CD4-positive, alpha-beta T cell treated with Interleukin-6 at 100 ng/mL for 8 hours (primary cell): ENCODE data around the gene PLCB4.

Experiments
- DNase-seq: peaks from one replicate; pipeline ENCODE4 v3.0.0-alpha.2; 2020; ENCODE audit warnings: mixed read lengths, low spot score

PLCB4 gene

GRCh38 chr20:9402546-9402945, 333.7 kb downstream of the PLCB4 start:
- no peak for DNase-seq

DNA sequence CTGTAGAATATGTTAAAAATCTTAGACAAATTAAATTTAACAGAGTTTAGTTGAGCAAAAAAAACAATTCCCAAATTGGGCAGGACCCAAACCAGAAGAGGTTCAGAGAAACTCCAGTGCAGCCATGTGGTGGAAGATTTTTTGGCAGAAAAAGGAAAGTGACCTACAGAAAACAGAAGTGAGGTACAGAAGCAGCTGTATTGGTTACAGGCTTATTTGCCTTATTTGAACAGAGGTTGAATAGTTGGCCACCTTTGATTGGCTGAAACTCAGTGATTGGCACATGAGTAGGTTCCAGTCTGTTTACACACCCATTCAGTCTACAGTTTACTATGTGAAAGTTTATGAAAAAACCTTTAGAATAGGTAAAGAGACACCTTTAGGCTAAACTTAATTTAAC, 334.6 kb downstream of the PLCB4 start:
- DNase-seq = no peak

DNA sequence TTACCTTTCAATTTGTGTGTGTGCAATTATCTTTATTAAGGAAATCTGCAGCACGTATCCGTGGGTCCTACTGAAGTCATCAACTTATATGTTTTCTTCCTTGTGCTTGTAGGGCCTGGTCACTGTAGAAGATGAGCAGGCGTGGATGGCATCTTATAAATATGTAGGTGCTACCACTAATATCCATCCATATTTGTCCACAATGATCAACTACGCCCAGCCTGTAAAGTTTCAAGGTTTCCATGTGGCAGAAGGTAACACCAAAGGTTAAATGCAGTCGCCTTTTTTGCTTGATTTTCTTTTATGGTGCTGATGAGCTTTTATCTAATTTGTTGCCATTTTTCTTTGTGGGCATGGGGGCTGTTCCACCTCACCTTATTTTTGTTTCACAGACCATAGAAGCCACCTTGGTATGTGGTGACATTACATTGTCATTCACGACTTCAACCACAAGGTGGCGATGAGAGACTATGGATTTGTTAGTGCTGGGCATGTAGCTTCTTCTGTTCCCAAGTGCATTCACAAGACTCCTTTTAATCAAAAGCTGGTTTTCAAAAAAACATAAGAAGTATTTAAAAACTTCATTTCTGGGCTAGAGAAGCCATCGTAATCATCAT, 339.0 kb downstream of the PLCB4 start:
- DNase-seq = peak; percentile 3

- no peak for DNase-seq
Measured at GRCh38 chr20:9408422-9409300, 339.8 kb downstream of the PLCB4 start.

DNA sequence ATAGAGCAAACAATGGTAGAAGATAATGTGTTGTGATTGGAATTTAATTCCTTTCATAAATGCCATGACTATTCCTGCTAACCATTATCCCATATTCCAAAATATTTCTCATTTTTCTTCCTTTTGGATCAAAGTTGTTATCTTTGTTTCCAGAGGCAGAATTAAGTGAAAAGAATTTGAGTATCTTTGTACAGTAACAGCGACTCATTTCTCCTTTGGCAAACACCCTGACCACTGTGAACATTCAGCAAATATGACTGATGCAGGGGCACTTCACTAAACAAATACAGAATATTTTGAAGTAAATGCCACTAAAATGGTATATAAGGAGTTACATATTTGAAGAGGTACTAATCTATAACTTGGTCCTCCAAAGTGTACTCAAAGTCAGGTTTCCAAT, 340.5 kb downstream of the PLCB4 start:
- DNase-seq = no peak

DNA sequence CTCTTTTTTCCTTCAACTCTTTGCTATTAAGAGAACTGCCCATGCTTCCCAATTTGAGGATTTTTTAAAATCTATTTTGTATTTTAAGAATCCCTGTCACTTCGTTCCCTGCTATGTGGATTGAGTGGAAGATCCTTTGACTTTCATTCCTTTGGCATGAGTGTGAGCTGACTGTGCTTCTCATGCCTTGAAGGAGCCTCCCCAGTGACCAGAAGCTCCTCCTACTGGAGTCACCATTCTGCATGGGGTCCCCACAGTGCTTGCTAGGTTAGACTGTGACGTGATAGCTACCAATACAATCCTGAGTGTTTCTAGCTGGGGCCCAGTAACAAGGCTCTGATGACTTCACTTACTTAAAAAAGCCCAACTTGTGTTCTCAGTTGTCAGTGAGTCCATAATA, 341.1 kb downstream of the PLCB4 start:
- no peak for DNase-seq

DNA sequence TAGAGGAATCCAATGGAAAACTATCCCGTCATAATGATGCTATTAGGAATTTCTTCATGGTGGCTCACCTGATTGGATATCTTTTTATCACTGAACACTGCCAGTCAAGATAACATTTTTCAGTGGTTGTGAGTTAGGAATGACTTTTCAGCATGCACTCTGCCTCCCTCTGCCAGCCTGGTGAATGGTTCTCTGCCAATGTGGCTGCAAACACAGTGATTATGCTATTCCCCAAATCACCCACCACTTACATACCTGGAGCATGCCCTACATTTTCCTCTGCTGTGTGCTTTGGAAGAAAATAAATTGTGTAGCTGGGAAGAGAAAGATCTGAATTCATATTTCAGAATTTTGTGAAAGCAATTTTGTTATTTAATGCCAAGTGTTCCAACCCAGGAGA, 342.9 kb downstream of the PLCB4 start:
- no peak for DNase-seq

DNA sequence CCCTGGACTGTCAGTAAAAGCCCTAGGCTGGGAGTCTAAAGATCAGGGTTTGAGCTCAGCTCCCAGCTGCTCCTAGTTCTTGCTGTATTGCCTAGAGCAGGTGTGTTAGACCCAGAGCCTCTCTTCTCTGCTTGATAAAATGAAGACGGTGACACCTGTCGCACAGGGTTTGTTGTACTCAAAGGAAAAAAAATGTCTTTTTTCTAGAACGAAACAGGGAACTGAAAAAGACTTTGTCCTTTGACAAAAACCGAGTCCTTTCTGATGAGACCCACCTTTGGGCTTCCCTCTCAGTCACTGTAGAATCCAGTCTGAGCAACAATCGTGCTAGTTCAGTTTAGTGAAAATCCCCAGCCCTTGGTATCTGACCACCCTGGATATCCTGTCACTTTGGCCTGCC, 343.4 kb downstream of the PLCB4 start:
- no peak for DNase-seq

DNA sequence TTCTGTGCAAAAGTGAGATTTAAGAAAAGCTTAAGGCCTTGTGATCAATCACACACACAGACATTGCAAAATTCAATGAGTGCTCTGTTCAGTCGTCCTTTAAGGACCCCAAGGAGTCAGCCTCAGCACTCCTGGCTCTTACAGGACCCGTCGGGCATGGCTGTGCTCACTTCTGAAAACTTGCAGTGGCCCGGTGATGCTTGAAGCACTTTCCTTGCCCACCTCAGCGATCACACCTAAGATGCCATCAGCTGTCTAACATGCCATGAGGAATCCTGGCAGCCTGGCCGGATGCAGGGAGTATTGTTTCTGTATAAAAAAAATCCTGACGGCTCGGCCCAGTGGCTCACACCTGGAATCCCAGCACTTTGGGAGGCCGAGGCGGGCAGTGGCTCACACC, 344.1 kb downstream of the PLCB4 start:
- no peak for DNase-seq

DNA sequence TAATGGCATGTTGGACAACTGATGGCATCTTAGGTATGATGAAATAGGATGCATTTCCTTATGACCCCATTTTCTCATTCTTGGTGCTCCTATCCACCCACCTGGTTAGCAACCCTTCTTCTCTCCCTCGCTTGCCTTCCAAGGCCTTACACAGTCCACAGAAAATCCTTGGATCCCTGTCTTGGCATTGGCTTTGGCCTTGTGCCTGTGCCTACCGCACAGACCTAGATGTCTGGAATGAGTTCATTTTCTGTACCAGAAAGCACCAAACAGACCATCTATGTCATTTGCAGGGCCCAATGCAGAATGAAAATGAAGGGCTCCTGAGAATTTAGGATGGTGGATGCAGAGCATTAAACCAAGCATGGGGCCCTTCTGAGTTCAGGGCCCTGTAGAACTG, 346.5 kb downstream of the PLCB4 start:
- no peak for DNase-seq

- DNase-seq = no peak
Measured at GRCh38 chr20:9416421-9416820, 347.5 kb downstream of the PLCB4 start.

GRCh38 chr20:9417665-9418064, 348.8 kb downstream of the PLCB4 start:
- DNase-seq = no peak

DNA sequence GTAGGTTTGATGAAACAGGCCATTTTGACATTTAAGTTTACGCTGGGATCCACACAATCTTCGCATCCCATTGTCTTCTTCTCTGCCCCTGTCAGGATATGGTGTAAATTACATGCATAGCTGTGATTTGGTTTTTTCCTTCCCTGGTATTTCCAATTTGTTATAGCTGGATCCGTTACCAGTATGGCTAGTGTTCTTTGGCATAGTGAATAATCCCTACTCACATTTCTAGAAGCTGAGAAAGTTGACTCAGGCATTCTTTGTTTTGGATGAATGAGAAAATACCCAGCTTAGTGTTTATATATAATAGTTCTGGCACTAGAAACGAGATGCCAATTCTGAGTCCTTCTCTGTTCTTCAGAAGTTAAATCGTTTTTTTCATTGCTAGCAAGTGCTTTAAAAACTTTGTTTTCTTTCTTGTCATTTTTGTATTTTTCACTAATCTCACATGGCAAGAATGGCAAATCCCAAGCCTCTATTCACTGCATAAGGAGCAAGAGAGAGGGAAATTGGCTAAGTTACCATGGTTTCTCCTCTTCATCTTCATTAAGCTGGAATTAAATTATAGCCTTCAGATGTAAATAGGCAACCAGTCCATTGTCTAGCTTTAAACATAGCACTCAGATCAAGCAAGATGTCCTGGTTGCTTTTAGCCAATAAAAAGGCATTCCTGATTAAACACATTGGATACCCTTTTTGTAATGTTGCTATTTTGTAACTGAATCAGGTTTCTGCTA, 353.6 kb downstream of the PLCB4 start:
- DNase-seq = no peak

DNA sequence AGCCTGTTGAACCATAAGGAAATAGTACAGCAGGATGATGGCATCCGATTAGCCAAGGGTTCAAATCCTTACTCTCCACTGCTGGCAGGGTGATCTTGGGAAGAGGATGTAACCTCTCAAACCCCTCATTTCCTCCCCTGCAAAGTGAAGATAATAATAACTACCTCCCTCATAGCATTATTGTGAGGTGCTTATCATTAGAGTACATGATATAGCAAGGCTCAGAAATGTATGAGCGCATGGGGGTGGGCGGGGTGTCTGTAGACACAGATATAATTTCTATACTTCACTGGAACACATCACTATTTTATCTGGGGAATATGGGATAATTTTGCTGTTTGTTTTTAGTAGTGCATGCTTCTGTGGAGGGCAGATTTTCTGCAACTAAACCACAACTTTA, 355.7 kb downstream of the PLCB4 start:
- DNase-seq = no peak

GRCh38 chr20:9427430-9428291, 358.8 kb downstream of the PLCB4 start:
- no peak for DNase-seq

- no peak for DNase-seq
Measured at GRCh38 chr20:9428292-9428607, 359.4 kb downstream of the PLCB4 start.

DNA sequence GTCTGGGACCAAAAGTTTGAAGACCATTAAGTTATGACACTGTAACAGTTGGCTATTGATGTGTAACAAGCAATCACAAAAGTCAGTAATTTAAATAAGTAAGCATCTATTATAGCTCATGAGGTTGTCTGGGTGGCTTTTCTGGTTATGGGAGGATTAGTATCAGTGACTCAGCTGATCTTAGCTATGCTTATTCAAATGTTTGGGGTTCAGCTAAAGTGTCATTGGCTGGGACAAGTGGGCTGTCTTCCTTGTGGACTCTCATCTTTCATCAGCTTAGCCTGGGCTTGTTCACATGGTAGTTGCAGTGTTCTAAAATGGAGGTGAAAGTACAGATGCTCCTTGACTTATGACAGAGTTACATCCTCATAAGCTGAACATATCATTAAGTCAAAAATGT, 370.9 kb downstream of the PLCB4 start:
- no peak for DNase-seq

DNA sequence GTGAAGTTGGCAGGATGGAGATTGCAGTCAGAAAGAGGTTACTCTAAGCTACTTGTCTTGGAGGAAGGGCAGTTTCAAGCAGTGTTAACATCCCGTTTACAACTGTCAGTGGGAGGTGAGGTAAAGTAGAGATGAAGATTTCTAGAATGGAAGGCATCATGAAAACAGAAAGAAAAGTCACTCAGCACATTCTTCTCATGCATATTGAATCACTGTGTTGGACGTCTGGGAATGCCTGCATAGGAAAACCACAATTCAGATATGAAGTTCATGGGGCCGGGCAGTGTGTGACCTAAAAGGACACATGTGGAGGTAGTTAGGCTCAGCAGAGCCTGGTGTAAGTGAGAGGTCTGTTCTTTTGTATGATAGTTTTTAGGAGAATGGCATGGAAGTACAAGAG, 372.0 kb downstream of the PLCB4 start:
- no peak for DNase-seq

- DNase-seq = no peak
Measured at GRCh38 chr20:9441948-9442347, 373.1 kb downstream of the PLCB4 start.

DNA sequence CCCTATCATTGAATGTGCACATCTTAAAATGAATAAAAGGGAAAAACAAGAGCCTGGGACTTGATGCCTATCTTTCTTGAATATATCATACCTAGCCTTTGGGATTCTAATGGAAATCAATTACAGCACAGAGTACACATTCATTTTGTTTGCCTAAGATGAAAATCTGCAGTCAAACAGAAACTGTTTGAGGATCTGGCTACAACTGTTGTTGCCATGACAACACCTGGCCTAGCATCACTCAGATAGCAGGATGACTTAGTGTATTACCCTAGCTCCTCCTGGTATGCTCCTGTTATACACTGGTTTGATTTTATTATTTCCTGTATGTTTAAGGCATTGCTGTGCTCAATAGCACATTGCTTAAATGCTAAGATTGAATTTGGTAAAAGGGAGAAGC, 374.0 kb downstream of the PLCB4 start:
- DNase-seq = no peak

DNA sequence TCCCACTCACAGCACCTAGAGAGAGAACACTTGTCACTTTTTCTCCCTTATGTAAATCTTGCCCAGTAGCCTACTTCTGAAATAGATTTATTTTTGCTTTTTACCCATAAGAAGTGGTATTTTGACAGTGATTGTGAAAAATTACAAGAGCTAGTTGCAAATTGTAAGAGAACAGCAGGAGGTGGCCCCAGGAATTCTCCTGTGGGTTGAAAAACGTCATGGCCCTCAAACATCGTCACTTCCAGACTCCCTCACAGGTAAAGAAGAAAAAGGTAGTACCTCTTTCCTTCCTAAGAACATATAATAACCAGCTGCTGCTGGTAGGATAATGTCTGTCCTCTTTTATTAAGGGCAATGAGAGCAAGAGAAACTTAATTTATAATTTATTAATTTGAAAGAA, 376.0 kb downstream of the PLCB4 start:
- no peak for DNase-seq

DNA sequence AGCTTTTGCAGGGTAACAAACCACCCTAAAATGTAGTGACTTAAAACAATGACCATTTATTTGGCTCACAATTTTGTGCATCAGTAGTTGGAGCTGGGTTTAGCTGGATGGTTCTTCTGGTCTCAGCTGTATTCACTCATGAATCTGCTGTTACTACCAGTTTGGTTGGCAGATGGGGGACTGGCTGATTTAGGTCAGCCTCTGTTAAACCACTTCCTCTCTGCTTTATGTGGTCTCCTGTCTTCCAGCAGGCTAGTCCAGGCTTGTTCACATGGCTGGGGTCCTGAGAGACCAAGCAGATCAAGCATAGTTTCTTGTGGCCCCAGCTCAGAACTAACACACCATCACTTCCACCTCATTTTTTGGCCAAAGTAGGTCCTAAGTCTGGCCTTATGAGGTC, 378.3 kb downstream of the PLCB4 start:
- DNase-seq = no peak
